ENCODE data around the gene BMP6.

DNA sequence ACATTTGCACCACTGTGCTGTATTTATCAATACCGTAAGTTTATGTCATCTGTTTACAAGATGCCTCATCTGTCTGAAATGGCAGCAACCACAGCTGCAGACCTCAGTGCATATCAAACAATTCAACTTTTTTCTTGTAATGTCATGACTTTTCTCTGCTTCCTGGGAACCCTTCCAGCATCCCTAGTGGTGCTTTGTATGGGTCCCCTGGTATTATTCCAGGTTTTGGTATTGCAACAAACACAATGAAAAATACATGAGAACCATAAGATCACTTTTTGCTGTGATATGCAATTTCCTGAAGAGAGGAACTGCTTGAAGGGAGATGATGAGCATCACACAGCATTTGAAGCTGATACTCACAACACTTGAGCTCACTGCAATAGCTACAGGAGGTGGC, 196.7 kb downstream of the BMP6 start:
- TF ChIP-seq, protein P1, sequence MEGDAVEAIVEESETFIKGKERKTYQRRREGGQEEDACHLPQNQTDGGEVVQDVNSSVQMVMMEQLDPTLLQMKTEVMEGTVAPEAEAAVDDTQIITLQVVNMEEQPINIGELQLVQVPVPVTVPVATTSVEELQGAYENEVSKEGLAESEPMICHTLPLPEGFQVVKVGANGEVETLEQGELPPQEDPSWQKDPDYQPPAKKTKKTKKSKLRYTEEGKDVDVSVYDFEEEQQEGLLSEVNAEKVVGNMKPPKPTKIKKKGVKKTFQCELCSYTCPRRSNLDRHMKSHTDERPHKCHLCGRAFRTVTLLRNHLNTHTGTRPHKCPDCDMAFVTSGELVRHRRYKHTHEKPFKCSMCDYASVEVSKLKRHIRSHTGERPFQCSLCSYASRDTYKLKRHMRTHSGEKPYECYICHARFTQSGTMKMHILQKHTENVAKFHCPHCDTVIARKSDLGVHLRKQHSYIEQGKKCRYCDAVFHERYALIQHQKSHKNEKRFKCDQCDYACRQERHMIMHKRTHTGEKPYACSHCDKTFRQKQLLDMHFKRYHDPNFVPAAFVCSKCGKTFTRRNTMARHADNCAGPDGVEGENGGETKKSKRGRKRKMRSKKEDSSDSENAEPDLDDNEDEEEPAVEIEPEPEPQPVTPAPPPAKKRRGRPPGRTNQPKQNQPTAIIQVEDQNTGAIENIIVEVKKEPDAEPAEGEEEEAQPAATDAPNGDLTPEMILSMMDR (IDR thresholded peaks at IDR 0.05) = no peak
- TF ChIP-seq POLR2A (IDR thresholded peaks at IDR 0.05) = no peak

Measured in esophagus squamous epithelium (tissue), 4 donors.